Loucy (cell line): ENCODE data around the gene ZDHHC13.
A peak's percentile ranks its signal among the peaks of the same experiment; 100 is the strongest.

Experiments
- H2AFZ ChIP-seq: fragments of 200-600 bp; sonication (generic); 2 replicates; pipeline ENCODE4 v1.6.0; 2016; ENCODE audit warnings: antibody characterized with exemption, mild to moderate bottlenecking, low read length, moderate library complexity
- H3F3A ChIP-seq: fragments of 200-600 bp; 2 replicates; pipeline ENCODE4 v1.6.0; 2016; ENCODE audit warnings: antibody characterized with exemption, low read depth, mild to moderate bottlenecking
- H3K27me3 ChIP-seq: fragments of 200-600 bp; sonication (generic); 2 replicates; pipeline ENCODE4 v1.6.1; 2014; ENCODE audit warnings: low read length, mild to moderate bottlenecking; ENCODE audit not compliant: insufficient read depth, poor library complexity, severe bottlenecking
- H3K36me3 ChIP-seq: fragments of 200-600 bp; sonication (generic); 2 replicates; pipeline ENCODE4 v1.6.1; 2016; ENCODE audit warnings: low read length; ENCODE audit not compliant: insufficient read depth
- H3K4me1 ChIP-seq: fragments of 200-600 bp; sonication (generic); 2 replicates; pipeline ENCODE4 v1.5.1; 2014; ENCODE audit warnings: low read length, mild to moderate bottlenecking; ENCODE audit not compliant: insufficient read depth, poor library complexity, severe bottlenecking
- H3K4me2 ChIP-seq: fragments of 200-600 bp; sonication (generic); 2 replicates; pipeline ENCODE4 v1.6.0; 2014; ENCODE audit warnings: antibody characterized with exemption, low read length, low read depth, mild to moderate bottlenecking; ENCODE audit not compliant: poor library complexity, severe bottlenecking
- H3K4me3 ChIP-seq: fragments of 200-600 bp; sonication (generic); 2 replicates; pipeline ENCODE4 v1.5.1; 2014; ENCODE audit warnings: low read length, mild to moderate bottlenecking, mixed read lengths; ENCODE audit not compliant: poor library complexity, severe bottlenecking
- H3K79me2 ChIP-seq: fragments of 200-600 bp; sonication (generic); 2 replicates; pipeline ENCODE4 v1.6.1; 2014; ENCODE audit warnings: low read length; ENCODE audit not compliant: insufficient read depth
- H3K9ac ChIP-seq: fragments of 200-600 bp; sonication (generic); 2 replicates; pipeline ENCODE4 v1.6.0; 2014; ENCODE audit warnings: mild to moderate bottlenecking, low read depth, low read length, moderate library complexity; ENCODE audit not compliant: poor library complexity, severe bottlenecking
- H3K9me2 ChIP-seq: fragments of 200-600 bp; sonication (generic); replicated peaks from 2 replicates; pipeline ENCODE4 v1.6.1; 2016; ENCODE audit warnings: low read depth, low read length, mixed read lengths
- H3K9me3 ChIP-seq: fragments of 200-600 bp; sonication (generic); 2 replicates; pipeline ENCODE4 v1.6.1; 2014; ENCODE audit warnings: mild to moderate bottlenecking, antibody characterized with exemption, low read length, low read depth; ENCODE audit not compliant: insufficient read depth
- H4K20me1 ChIP-seq: fragments of 200-600 bp; sonication (generic); 2 replicates; pipeline ENCODE4 v1.6.0; 2014; ENCODE audit warnings: antibody characterized with exemption, low read length, mild to moderate bottlenecking; ENCODE audit not compliant: insufficient read depth, poor library complexity, severe bottlenecking
- CTCF ChIP-seq: fragments of 200-600 bp; sonication (generic); conservative IDR thresholded peaks from 2 replicates; pipeline ENCODE4 v1.5.1; 2014; ENCODE audit warnings: mild to moderate bottlenecking, antibody characterized with exemption, low read length
- EZH2phosphoT487 ChIP-seq: fragments of 200-600 bp; IDR thresholded peaks from 2 replicates; pipeline ENCODE4 v1.6.1; 2018; ENCODE audit warnings: antibody characterized with exemption, mild to moderate bottlenecking, moderate library complexity, borderline replicate concordance

The ZDHHC13 gene

GRCh38 chr11:19173004-19173689 is 56.2 kb downstream of the ZDHHC13 start:
- no peak overlapping the region for H2AFZ ChIP-seq
- TF ChIP-seq EZH2phosphoT487 (no peak), CTCF (no peak)
- H3K9me3 ChIP-seq = no peaks in the 10 kb centered on the region
- H3K4me3 ChIP-seq = no peak overlapping the region
- peaks cover 17% of the 10 kb centered on the region for H3K4me1 ChIP-seq
- H3K27me3 ChIP-seq = no peaks in the 10 kb centered on the region
- no peaks in the 10 kb centered on the region for H3F3A ChIP-seq
- no peak overlapping the region for H3K9ac ChIP-seq
- no peaks in the 10 kb centered on the region for H3K79me2 ChIP-seq
- H4K20me1 ChIP-seq = no peaks in the 10 kb centered on the region
- no peak overlapping the region for H3K4me2 ChIP-seq
- H3K36me3 ChIP-seq = peaks cover 36% of the 10 kb centered on the region; the same call in 1 of the 2 replicates
- H3K9me2 ChIP-seq = no peaks in the 10 kb centered on the region

GRCh38 chr11:19173964-19174638 is 57.1 kb downstream of the ZDHHC13 start:
- peaks cover 17% of the 10 kb centered on the region for H3K4me1 ChIP-seq
- no peak overlapping the region for H3K4me2 ChIP-seq
- H3K9me2 ChIP-seq = no peaks in the 10 kb centered on the region
- no peak overlapping the region for H3K4me3 ChIP-seq
- no peaks in the 10 kb centered on the region for H3K27me3 ChIP-seq
- H3K9me3 ChIP-seq = no peaks in the 10 kb centered on the region
- H2AFZ ChIP-seq = no peak overlapping the region
- H3K36me3 ChIP-seq = peaks cover 31% of the 10 kb centered on the region; the same call in 1 of the 2 replicates
- no peaks in the 10 kb centered on the region for H3F3A ChIP-seq
- no peaks in the 10 kb centered on the region for H4K20me1 ChIP-seq
- TF ChIP-seq CTCF (no peak), EZH2phosphoT487 (no peak)
- H3K79me2 ChIP-seq = no peaks in the 10 kb centered on the region
- H3K9ac ChIP-seq = no peak overlapping the region

GRCh38 chr11:19176629-19177186 is 59.7 kb downstream of the ZDHHC13 start:
- TF ChIP-seq CTCF = no peak
- TF ChIP-seq EZH2phosphoT487 = no peak

More at GRCh38 chr11:19176629-19177186, 59.7 kb downstream of the ZDHHC13 start:
- Histone ChIP-seq H2AFZ (no peak overlapping the region), H4K20me1 (no peaks in the 10 kb centered on the region), H3K79me2 (no peaks in the 10 kb centered on the region), H3K4me2 (peak overlapping the region; percentile 34), H3K4me3 (no peak overlapping the region), H3K4me1 (peaks cover 29% of the 10 kb centered on the region), H3K9ac (no peak overlapping the region), H3K9me3 (no peaks in the 10 kb centered on the region), H3K9me2 (no peaks in the 10 kb centered on the region), H3K27me3 (no peaks in the 10 kb centered on the region), H3K36me3 (peaks cover 22% of the 10 kb centered on the region; the same call in 1 of the 2 replicates), H3F3A (no peaks in the 10 kb centered on the region)
